ENCODE data around the gene C6orf120.
"Not testable (repeated sequence)": the region's sequence is repeated elsewhere in the genome, so short reads cannot be mapped to it uniquely, and the experiment has no call there.

Gene C6orf120

DNA sequence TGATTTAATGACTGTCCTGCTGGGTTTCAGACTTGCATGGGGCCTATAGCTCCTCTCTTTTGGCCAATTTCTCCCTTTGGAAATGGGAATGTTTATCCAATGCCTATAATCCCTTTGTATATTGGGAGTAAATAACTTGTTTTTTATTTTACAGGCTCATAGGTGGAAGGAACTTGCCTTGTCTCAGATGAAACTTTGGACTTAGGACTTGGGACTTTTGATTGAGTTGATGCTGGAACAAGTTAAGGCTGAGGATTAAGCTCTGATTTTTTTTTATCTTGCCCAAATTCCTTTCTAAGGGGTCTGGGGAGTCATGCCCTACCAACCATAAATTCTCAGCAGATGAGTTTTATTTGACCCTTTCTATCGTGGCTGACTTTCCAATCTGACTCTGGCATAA is 23.6 kb upstream of the C6orf120 start:
- DNase-seq (ENCODE audit: extremely low read depth in 1 of 2, low read depth in 1 of 2): no peak

DNA sequence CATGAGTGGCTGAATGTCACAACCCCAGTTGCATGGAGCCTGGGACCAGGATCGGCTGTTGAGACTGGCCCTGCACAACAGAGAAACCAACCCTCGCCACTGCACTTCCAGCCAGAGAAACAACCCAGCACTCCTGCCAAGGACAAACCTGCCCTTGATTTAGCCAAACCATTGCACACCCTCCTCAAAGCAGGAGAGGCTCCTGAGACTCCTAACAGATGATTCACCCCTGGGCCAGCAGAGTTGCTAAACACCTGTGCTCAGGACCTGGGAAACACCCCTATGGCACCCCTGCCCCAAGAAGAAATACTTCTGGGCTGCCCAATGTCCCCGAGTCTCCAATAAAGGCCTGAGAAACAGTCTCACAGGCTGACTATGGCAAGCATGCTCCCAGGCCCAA is 17.9 kb upstream of the C6orf120 start:
- no peak for DNase-seq (ENCODE audit: extremely low read depth in 1 of 2, low read depth in 1 of 2)

DNA sequence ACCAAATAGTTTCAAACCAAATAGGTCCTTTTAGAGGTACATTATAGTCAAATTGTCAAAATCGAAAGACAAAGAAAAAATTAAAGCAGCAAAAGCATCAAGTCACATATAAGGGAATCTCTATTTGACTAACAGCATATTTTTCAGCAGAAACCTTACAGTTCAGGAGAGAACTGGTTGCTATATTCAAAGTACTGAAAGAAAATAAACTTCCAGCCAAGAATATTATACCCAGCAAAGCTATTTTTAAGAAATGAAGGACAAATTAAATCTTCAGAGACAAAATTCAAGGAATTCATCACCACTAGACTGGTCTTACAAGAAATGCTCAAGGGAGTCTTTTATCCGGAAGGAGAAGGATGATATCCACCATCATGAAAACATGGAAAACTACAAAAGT is 16.1 kb upstream of the C6orf120 start:
- DNase-seq (ENCODE audit: extremely low read depth in 1 of 2, low read depth in 1 of 2): no peak

DNA sequence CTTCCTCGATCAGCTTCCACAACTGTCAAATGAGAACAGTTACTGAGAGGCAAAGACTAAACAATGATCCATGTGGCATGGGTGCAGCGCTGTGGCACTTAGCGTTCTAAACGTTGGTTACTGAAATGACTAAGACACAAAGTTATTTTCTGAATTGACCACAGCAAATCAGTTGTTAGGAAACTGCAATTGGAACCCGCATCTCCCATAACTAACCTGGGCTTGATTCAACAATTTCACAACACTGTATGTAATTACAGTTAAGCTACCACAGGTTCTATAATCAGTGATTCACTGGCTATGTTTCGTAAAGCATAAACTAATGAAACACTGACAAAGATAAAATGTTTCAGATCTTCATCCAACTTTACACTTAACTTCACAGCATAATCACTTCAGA is 12.6 kb upstream of the C6orf120 start:
- no peak for DNase-seq (ENCODE audit: extremely low read depth in 1 of 2, low read depth in 1 of 2)

DNA sequence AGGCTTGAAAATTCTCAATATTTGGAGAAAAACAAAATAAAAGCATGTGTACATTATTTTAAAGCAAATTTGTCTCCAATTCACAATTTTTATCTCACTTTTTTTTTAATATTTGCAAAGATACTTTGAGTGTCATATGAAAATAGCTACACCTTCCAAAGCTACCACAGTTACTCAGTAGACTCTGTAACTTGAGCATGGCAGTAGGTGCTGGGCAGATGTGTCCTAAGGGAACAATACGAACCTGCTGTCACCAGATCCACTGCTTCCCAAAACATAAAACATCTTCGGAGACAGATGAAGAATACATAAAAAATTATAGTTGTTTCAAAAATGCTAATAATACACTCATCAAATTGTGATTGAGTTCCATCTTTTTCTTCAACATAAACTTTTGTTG is 10.7 kb upstream of the C6orf120 start:
- DNase-seq (ENCODE audit: extremely low read depth in 1 of 2, low read depth in 1 of 2): no peak

DNA sequence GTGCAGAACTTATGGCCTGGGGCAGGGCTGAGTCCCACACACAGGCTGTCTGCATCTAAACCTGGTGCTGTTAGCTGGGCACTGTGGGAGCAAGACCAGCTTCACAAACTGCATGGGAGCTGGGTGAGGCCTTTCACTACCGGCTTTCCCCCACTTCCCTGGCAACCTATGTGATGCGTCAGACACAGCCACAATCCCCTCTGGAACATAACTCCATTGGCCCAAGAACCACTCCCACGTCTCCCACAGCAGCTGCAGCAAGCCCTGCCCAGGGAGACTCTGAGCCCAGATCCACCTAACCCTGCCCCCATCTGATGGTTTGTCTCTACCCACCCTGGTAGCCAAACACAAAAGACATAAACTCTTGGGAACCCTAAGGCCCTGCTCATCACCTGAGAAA is 9.4 kb upstream of the C6orf120 start:
- no peak for DNase-seq (ENCODE audit: extremely low read depth in 1 of 2, low read depth in 1 of 2)

DNA sequence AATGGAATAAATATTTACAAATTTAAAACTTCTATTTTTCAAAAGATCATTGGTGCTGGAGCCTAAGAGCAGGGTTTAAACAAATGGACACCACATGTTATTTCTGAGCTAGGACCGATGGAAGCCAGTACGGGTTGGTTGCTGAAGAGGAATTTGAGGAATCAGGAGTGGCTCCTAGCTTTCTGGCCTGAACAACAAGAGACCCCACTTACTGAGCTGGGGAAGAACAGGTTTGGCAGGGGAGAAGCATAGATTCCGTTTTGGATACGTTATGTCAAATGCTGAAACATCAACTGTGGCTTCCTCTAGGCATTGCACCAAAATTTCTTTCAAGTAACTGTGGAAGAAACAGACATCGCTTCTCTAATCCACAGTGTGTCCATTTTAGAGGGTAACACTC is 6.8 kb upstream of the C6orf120 start:
- DNase-seq (ENCODE audit: extremely low read depth in 1 of 2, low read depth in 1 of 2): no peak

DNA sequence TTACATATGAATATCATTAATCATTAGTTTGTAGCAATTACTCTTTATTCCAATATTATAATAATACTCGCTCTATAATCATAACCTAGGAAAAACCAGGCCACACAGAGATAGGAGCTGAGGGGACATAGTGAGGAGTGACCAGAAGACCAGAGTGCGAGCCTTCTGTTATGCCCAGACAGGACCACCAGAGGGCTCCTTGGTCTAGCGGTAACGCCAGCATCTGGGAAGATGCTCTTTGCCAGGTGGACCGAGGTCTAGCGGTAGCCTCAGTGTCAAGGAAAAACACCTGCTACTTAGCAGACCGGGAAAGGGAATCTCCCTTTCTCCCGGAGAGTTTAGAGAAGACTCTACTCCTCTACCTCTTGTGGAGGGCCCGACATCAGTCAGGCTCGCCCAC is 4.8 kb upstream of the C6orf120 start:
- DNase-seq (ENCODE audit: extremely low read depth in 1 of 2, low read depth in 1 of 2): not testable (repeated sequence)

DNA sequence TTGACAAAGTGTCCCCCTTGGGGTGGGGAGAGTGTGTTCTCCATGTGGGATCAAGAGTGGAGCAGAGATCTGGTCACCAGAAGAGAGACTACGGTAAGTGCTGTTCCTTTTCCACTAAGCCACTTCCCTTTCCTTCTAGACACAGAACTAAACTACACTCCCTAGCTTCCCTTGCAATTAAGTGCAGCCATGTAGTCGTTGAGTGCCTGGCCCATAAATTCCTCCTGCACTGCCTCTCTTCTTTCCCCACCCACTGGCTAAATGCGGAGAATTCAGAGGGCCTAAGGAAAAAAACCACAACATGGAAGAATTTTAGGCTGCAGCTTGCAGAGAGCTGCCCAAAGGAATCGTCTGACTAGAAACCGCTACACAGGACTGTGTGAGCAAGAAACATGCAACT is 1.6 kb upstream of the C6orf120 start:
- no peak for DNase-seq (ENCODE audit: extremely low read depth in 1 of 2, low read depth in 1 of 2)

DNA sequence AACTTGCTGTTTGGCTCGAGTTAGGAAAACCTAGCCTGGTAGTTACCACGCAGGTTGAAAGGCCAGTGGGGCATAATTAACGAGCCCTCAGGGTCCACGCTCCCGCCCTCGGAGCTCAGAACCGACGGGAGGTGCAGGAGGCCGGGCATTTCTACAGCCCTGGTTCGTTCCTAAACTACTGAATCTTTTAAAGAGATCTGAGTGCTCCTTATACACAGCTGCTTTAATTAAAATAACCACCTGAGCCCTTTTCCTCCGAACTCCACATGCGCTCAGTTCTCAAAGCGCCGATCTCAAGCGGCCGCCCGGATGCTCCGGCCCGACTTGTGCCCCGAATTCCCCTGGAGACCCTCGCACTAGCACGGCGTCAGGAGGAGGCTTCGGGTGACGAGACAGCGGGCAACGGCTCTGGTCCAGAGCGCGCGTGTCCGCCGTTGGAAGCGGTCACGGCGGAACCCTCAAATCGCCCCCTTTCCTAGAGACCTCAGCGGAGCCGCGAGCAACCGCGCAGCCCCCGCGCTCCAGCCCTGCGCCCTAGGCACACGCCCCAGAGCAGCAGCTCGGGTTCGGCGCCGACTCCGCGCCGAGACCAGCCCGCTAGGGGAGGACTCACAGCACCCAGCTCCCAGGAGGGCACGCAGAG is 494 bp upstream of the C6orf120 start:
- no peak for DNase-seq (ENCODE audit: extremely low read depth in 1 of 2, low read depth in 1 of 2)

DNA sequence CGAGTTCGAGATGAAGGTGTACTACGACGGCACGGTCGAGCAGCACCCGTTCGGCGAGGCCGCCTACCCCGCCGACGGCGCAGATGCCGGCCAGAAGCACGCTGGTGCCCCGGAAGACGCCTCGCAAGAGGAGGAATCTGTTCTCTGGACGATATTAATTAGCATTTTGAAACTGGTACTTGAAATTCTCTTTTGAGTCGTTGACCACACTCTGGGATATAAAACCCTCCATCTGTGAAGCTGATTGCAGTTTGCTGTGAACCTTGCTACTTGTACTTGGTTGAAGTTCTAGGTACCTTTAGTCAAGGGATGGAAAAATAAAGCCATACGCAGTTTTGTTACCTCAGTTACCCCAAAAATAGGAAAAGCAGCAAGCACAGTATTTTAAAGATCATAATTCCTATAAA is 917 bp downstream of the C6orf120 start:
- no peak for DNase-seq (ENCODE audit: extremely low read depth in 1 of 2, low read depth in 1 of 2)

DNA sequence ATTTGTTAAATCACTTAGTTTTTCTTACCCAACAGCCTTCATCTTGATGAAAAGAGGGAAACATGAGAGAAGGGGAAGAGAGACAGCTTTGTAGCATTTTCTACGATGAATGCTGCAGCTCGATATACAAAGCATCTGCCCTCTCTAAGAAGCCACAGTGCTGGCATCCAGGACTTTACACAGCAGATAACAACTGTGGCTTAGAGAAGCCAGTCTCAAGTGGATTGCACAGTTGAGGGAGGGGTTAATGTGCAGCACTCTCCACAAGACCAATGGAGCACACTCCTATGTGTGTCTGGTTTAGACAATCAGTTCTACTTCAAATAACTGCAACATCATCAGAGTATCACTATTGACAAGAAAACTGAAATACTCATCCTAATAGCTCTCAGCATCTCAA is 5.8 kb downstream of the C6orf120 start:
- no peak for DNase-seq (ENCODE audit: extremely low read depth in 1 of 2, low read depth in 1 of 2)

DNA sequence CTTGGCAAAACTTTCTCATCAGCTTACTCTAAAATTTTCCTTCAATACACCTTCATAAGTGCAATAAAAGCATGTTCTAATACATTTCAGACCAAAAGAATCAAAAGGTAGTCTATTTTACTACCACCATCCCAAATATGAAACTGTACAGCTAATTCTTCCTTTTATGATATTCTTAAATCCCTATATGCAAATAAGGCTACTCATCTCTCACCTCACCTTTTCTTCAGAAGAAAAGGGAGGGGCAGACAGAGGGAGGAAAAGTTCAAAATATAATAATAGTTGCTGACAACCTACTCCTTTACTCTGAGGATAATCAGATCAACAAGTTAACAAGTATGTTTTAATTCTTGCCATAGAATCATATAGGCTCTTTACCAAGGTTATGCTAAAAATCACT is 7.4 kb downstream of the C6orf120 start:
- no peak for DNase-seq (ENCODE audit: extremely low read depth in 1 of 2, low read depth in 1 of 2)

DNA sequence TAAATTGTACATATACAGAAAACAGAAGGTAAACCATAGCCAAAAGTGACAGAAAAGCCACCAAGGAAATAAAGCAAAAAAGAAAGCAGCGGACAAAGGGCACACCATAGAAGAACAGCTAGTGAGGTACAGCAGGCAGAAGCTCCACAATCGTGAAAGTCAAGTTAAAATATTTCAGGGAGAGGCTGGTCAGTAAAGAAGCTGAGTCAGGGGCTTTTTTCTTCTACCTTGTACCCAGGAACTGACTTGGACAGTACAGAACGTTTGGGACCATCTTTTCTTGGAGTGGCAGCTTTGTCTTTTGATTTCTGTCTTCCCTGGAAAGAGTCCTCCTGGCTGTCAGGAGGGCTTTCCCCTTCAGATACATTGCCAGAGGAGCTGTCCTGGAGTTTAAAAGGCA is 8.1 kb downstream of the C6orf120 start:
- no peak for DNase-seq (ENCODE audit: extremely low read depth in 1 of 2, low read depth in 1 of 2)

DNA sequence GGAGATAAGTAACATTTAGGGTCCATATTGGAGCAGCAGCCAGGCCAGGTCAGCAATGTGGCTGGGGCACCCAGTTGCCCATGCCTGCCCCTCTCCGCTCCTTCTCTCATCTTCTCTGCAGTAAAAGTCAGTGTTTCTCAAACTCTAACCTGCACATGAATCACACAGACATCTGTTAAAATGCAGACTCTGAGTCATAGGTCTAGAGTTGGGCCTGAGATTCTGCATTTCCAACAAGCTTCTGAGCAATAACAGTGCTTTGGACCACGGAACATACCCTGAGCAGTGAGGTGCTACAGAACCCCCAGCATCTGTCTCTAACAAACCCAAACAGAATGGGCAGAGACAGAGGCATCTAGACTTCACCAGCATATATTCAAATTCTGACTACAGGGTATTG is 12.3 kb downstream of the C6orf120 start:
- no peak for DNase-seq (ENCODE audit: extremely low read depth in 1 of 2, low read depth in 1 of 2)

DNA sequence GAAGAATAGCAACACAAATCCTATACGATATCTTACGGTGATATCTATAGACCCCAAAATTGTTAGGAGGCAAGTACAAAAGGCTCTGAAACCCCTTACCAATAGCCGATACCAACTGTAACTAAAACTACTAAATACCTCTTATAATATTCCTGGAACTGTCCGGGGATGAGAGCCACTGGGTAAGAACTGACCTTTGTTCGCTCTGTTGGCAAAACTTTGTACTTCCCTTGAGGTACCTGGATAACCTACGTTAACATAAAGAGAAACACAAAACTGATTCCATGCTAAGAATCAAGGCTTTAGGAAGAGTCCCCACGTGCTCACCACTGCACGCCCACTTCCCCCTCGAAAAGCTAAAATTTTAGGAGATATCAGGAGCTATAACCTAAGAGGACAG is 12.7 kb downstream of the C6orf120 start:
- no peak for DNase-seq (ENCODE audit: extremely low read depth in 1 of 2, low read depth in 1 of 2)

DNA sequence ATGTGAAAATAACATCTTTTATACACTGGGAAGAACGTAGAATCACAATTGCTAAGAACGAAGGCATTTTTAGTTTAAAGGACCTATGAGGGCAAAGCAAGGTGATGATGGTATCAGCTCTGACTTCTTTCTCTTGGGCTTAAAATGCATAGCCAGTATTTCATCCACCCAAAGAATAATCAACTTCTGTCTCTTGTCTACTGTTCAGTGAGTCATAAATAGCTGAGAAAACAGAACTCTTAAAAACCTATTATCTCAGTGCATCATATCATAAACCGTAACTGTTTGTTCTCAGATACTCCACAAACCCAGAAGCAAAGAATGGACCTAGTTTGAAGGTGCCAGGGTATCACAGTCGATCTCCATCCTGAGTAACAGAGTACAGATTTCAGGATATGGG is 17.2 kb downstream of the C6orf120 start:
- no peak for DNase-seq (ENCODE audit: extremely low read depth in 1 of 2, low read depth in 1 of 2)

DNA sequence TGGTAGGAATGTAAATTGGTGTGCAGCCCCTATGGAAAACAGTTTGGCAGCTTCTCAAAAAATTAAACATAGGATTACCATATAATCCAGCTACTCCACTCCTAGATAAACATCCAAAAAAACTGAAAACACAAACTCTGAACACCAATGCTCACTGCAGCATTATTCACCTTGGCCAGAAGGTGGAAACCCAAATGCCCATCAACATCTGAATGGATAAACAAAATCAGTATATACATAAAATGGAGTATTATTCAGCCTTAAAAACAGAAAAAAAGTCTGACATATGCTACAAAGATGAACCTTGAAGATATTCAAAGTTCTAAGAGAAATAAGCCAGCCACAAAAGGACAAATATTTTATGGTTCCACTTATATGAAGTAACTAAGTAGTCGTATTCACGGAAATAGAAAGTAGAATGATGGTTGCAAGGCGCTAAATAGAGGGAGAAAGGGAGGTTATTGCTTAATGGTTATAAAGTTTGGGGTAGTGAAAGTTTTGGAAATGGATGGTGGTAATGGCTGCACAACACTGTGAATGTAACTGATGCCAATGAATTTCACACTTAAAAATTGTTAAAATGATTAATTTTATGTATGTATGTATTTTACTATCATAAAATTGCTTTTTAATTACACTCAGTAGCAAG is 18.4 kb downstream of the C6orf120 start:
- no peak for DNase-seq (ENCODE audit: extremely low read depth in 1 of 2, low read depth in 1 of 2)

DNA sequence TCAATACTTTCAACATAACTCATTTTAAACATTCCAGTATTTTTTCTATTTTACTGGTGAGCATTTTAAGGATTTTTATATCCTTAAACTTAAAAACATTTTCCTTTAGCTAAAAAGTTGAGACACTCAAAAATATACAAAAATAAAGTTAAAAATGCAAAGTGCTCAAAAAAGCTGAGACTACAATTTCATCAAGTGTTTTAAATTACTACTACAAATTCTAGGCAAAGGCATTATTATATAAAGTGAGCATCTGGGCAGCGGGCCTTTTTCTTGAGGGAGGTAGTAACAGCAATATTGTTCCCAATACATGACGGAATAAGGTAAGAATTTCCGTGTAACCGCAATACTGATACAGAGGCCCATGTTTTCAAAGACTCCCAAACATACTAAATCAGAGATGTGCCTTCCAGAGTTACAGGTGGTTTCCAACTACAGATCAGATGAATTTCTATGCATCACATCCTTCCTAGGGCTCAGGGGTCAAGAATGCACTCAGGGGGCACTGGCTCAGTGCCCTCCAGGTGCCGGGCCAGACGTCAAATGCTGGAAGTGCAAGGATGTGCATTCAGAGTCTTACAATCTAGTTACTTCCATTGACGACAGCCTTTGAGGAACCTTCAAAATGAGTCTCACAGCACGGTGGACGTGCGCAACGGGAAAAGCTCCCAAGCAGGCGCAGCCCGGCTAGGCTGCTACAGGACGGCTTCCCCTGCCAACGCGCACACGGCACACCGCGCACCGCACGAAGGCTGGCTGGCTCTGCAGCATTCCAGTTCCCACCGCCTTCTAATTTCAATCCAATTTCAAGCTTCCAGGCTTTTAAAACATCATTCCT is 20.7 kb downstream of the C6orf120 start:
- no peak for DNase-seq (ENCODE audit: extremely low read depth in 1 of 2, low read depth in 1 of 2)

DNA sequence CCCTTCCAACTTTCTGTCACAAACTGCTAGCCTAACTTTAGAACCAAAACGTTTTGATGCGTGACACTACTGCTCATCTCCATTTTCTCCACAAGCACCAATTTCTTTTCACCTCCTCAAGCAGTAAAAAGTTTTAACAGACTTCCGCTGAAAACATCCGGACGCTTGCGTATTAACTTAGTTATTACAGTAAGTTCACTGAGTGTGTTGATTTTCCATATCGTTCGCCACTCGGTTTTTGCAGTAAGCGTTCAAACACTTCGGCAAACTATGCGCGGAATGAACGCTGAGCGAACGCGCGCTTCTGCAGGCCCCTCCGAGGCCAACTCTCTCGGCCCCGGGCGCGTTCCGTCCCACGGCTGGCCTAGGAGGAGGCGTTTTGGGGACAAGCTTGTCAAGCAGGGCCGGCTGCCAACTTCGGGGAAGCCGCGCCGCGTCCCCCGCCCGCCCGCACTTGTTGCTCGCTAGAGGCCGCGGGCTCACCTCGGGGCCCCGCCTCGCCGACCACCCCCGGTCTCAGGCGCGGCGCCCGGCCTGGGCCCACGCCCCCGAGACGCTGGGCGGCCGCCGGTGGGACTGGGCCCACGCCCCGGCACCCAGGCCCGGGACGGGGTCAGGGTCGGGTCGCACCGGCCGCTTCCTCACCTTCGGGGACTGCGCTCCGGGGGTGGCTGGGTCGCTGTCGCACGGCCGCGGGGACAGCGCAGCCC is 21.4 kb downstream of the C6orf120 start:
- peak in 1 of 2 donors; percentile 34 for DNase-seq (ENCODE audit: extremely low read depth in 1 of 2, low read depth in 1 of 2)

DNA sequence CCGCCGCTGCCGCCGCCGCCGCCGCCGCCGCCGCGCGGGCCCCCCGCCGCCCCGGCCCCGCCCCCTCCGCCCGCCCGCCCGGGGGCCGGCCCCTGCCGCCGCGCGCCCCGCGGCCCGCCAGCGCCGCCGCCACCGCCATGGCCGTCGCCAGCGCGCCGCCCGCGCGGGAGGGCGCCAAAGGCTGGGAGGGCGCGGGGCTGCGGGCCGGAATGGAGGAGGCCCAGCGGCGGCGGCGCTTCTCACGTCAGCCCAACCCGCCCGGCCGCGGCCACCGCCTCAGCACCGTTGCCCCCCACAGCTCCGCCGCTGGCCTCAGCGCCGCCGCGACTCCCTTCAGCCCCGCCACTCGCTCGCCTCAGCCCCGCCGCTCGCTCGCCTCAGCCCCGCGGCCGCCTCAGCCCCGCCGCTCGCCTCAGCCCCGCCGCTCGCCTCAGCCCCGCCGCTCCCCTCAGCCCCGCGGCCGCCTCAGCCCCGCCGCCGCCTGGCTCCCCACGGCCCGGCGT is 22.1 kb downstream of the C6orf120 start:
- DNase-seq (ENCODE audit: extremely low read depth in 1 of 2, low read depth in 1 of 2): no peak

Measured in stimulated activated CD8-positive, alpha-beta memory T cell treated with anti-CD3 and anti-CD28 coated beads, Interleukin-7, amount 100 ng/mL, for 48 hours (primary cell).